NCI-H2081 (cell line): ENCODE results near the gene SFMBT2.

Experiments used
- DNase-seq, 2 experiments: peaks; one replicate each; lab custom pipeline; 2025; lab: John Stamatoyannopoulos, UW

Gene SFMBT2

GRCh38 chr10:7298495-7298894 is 112.3 kb downstream of the SFMBT2 start:
- no peak for DNase-seq

- DNase-seq, result no peak
These were observed 113.7 kb downstream of the SFMBT2 start for GRCh38 chr10:7297094-7297493.

- no peak for DNase-seq
These were observed 114.2 kb downstream of the SFMBT2 start for GRCh38 chr10:7296648-7297047.

- no peak for DNase-seq
These were observed 114.8 kb downstream of the SFMBT2 start for GRCh38 chr10:7296076-7296475.

- DNase-seq, result no peak
These were observed 117.4 kb downstream of the SFMBT2 start for GRCh38 chr10:7293378-7293920.

- DNase-seq, result no peak
These were observed 119.2 kb downstream of the SFMBT2 start for GRCh38 chr10:7291487-7292270.

- peak in 1 of 2 experiments; percentile 3 for DNase-seq
These were observed 122.7 kb downstream of the SFMBT2 start for GRCh38 chr10:7288060-7288690.

GRCh38 chr10:7287377-7287776 is 123.5 kb downstream of the SFMBT2 start:
- DNase-seq, result no peak

GRCh38 chr10:7285522-7286322 is 125.1 kb downstream of the SFMBT2 start:
- no peak for DNase-seq

- no peak for DNase-seq
These were observed 127.6 kb downstream of the SFMBT2 start for GRCh38 chr10:7283246-7283645.

GRCh38 chr10:7282457-7282856 is 128.4 kb downstream of the SFMBT2 start:
- DNase-seq, result peak in 1 of 2 experiments; percentile 74

GRCh38 chr10:7281429-7281828 is 129.4 kb downstream of the SFMBT2 start:
- no peak for DNase-seq

- no peak for DNase-seq
These were observed 131.5 kb downstream of the SFMBT2 start for GRCh38 chr10:7279303-7279702.

- DNase-seq, result peak in 1 of 2 experiments; percentile 13
These were observed 133.0 kb downstream of the SFMBT2 start for GRCh38 chr10:7277867-7278266.

GRCh38 chr10:7277432-7277831 is 133.4 kb downstream of the SFMBT2 start:
- no peak for DNase-seq

GRCh38 chr10:7275761-7276440 is 134.9 kb downstream of the SFMBT2 start:
- no peak for DNase-seq

GRCh38 chr10:7274293-7274692 is 136.5 kb downstream of the SFMBT2 start:
- no peak for DNase-seq

GRCh38 chr10:7272008-7272407 is 138.8 kb downstream of the SFMBT2 start:
- DNase-seq, result no peak

GRCh38 chr10:7269988-7270387 is 140.8 kb downstream of the SFMBT2 start:
- DNase-seq, result no peak

- DNase-seq, result no peak
These were observed 143.7 kb downstream of the SFMBT2 start for GRCh38 chr10:7267142-7267541.

- no peak for DNase-seq
These were observed 145.3 kb downstream of the SFMBT2 start for GRCh38 chr10:7265396-7266123.
